Right cardiac atrium (tissue), 5 donors: Measurements from ENCODE around the gene BUD13. TPM values are rescaled to one million over a fixed set of nuclear protein-coding genes. Genes with fewer than 3 reads are reported as not detected.

Source experiments
- ATAC-seq, 2 donors: fragments of 200-7000 bp; cut with Tn5 transposase; one replicate each; pipeline versions ENCODE4 v1.8.0 to v1.9.1; 2020; ENCODE audit warnings: moderate library complexity in 2 of 2, mild to moderate bottlenecking in 1 of 2
- DNase-seq, 3 donors: peaks; one replicate each; pipeline ENCODE4 v3.0.0-alpha.2; 2020
- H3K27ac ChIP-seq: one replicate; pipeline ENCODE4 v1.5.1; 2013; ENCODE audit warnings: mild to moderate bottlenecking, low read length, control low read depth, moderate library complexity
- H3K27me3 ChIP-seq: one replicate; pipeline ENCODE4 v1.6.1; 2013; ENCODE audit not compliant: control insufficient read depth, insufficient read depth
- H3K4me1 ChIP-seq: one replicate; pipeline ENCODE4 v1.6.1; 2013; ENCODE audit warnings: low read length; ENCODE audit not compliant: control insufficient read depth, insufficient read depth
- H3K4me3 ChIP-seq: one replicate; pipeline ENCODE4 v1.5.1; 2013; ENCODE audit warnings: low read length, control low read depth
- H3K9me3 ChIP-seq: one replicate; pipeline ENCODE4 v1.6.1; 2013; ENCODE audit warnings: low read length; ENCODE audit not compliant: control insufficient read depth
- WGBS: extraction: QIAGEN DNeasy Blood & Tissue Kit; methylation state at CpG from one replicate; pipeline ENCODE4 v1.1.7; 2013; 5-methylcytosine and 5-hydroxymethylcytosine counted together
- intact Hi-C, 4 donors: fragments of 100-400 bp; cut with DNase I; formaldehyde crosslinking; loops; one replicate each; pipeline versions ENCODE4 v1.11.0 to v1.14.0; 2022 to 2023
- polyA plus RNA-seq: library from polyadenylated mRNA; stranded (reverse); fragments of 200-250 nt; gene quantifications from one replicate; pipeline ENCODE4 v1.2.3, GENCODE V29; 2013
- total RNA-seq, 4 donors: library from RNA; stranded (reverse); fragmentation: NEBNext Ultra II Directional; extraction: Animal tissue kit (Norgen Biotek cat#: 25700); gene quantifications; one replicate each; pipeline ENCODE4 v1.2.1, GENCODE V29; 2021
- donor health status: healthy with polysubstance abuse.
- donor health status: DM: no; HTN: yes; CAD: no.
- donor health status: DM: no; HTN: no; CAD: no.
- donor health status: DM: no; HTN: yes; CAD: no; lungs with severe emphysema.
- donor health status: DM: yes; HTN: yes; CAD: no.

BUD13 gene
- total and polyA plus RNA-seq, 5 donors: 5.7 to 9.0 (median 8.0) TPM

- ATAC-seq: no peak
- 91% methylated on average over 7 of the region's 7 CpGs for WGBS
- no peaks in the 10 kb centered on the region for H3K27me3 ChIP-seq
- DNase-seq: no peak
- no peak overlapping the region for H3K27ac ChIP-seq
- H3K4me1 ChIP-seq: no peaks in the 10 kb centered on the region
- H3K9me3 ChIP-seq: no peaks in the 10 kb centered on the region
- H3K4me3 ChIP-seq: no peak overlapping the region
- intact Hi-C loops: no loop called here
These were observed 71.4 kb downstream of the BUD13 start for GRCh38 chr11:116701297-116701801.

- intact Hi-C loops: no loop called here
- no peaks in the 10 kb centered on the region for H3K9me3 ChIP-seq
- 91% methylated on average over 6 of the region's 6 CpGs for WGBS
- DNase-seq (no peak), ATAC-seq (no peak)
- no peak overlapping the region for H3K27ac ChIP-seq
- no peaks in the 10 kb centered on the region for H3K27me3 ChIP-seq
- no peaks in the 10 kb centered on the region for H3K4me1 ChIP-seq
- H3K4me3 ChIP-seq: no peak overlapping the region
These were observed 72.1 kb downstream of the BUD13 start for GRCh38 chr11:116700586-116701220.

Other genes starting within 250 kb of the BUD13 start
- 10 to 100 TPM; 17.1 to 30.3 (median 23.7) TPM for gene ZPR1, start 15.0 kb upstream of the BUD13 start, total RNA-seq
- gene ZPR1, start 15.0 kb upstream of the BUD13 start, polyA plus RNA-seq: 9.6 TPM
- gene APOA5, start 18.9 kb upstream of the BUD13 start, total RNA-seq: not detected
- gene APOA5, start 18.9 kb upstream of the BUD13 start, polyA plus RNA-seq: not detected
- not detected for gene APOA4, start 50.3 kb upstream of the BUD13 start, total RNA-seq
- 0.05 TPM for gene APOA4, start 50.3 kb upstream of the BUD13 start, polyA plus RNA-seq
- under 1 TPM in 1 of 4 donors, not detected in 3; 0.72 TPM for gene APOC3, start 56.9 kb upstream of the BUD13 start, total RNA-seq
- not detected for gene APOC3, start 56.9 kb upstream of the BUD13 start, polyA plus RNA-seq
- 10 to 100 TPM in 1 of 4 donors, 1 to 10 TPM in 3; 5.2 to 13.4 (median 5.9) TPM for gene APOA1, start 64.6 kb upstream of the BUD13 start, total RNA-seq
- gene APOA1, start 64.6 kb upstream of the BUD13 start, polyA plus RNA-seq: 43.0 TPM